Embryonic facial prominence (tissue), 1 donor: Measurements from ENCODE around the gene PRSS22.
A peak's percentile ranks its signal among the peaks of the same experiment; 100 is the strongest.
"Not testable (repeated sequence)": the region's sequence is repeated elsewhere in the genome, so short reads cannot be mapped to it uniquely, and the experiment has no call there.

Source experiments
- DNase-seq: peaks from one replicate; pipeline ENCODE4 v3.0.0-alpha.2; 2016; ENCODE audit errors: extremely low spot score

The PRSS22 gene

GRCh38 chr16:2857451-2858244, at the start of gene PRSS22:
TSS of gene PRSS22 (minus strand) at chr16:2858170. CDS start at chr16:2858104, 66 bp downstream.
- DNase-seq = no peak

DNA sequence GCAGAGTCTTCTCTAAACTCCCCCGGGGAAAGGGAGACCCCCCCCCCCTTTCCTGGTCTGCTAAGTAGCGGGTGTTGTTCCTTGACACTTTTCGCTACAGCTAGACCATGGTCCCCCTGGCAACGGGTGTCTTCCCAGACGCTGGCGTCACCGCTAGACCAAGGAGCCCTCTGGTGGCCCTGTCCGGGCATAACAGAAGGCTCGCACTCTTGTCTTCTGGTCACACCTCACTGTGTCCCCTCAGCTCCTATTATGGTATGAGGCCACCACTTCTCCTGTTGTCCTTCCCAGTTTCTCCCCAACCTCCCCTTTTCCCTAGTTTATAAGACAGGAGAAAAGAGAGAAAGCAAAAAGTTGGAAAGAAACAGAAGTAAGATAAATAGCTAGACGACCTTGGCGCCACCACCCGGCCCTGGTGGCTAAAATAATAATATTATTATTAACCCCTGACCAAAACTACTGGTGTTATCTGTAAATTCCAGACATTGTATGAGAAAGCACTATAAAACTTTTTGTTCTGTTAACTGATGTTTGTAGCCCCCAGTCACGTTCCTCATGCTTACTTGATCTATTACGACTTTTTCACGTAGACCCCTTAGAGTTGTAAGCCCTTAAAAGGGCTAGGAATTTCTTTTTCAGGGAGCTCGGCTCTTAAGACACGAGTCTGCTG, 49.2 kb upstream of the PRSS22 start:
- not testable (repeated sequence) for DNase-seq

DNA sequence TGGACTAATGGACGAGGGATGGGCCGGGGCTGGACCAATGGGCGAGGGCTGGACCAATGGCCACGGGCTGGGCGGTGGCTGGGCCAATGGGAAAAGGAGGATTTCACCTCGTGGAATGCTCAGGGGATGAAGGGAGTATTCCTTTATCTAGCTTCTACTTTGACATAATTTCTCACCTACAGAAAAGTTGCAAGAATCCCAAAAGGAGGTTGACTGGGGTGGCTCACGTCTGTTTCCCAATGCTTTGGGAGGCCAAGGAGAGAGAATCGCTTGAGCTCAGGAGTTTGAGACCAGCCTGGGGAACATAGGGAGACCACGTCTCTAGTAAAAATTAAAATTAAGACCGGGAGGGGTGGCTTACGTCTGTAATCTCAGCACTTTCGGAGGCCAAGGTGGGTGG, 48.0 kb upstream of the PRSS22 start:
- DNase-seq = no peak

GRCh38 chr16:2905241-2905987, 47.4 kb upstream of the PRSS22 start:
- peak; percentile 48 for DNase-seq

DNA sequence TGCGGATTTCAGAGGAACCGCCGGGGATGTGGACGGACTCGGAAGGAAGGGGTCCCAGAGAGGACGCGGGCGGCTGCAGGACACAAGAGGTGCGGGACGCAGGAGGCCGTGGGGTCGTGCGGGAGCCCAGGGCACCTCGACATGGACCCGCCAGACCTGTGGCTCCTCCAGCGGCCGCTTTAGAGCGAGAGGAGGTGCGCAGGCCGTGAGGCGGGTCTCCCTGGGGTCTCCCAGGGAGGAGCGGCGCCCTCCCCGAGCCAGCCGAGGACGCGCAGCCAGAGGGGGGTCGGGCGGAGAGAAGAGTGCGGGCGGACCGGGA, 46.9 kb upstream of the PRSS22 start:
- DNase-seq = no peak

GRCh38 chr16:2904100-2904921, 46.3 kb upstream of the PRSS22 start:
- DNase-seq = peak; percentile 57

DNA sequence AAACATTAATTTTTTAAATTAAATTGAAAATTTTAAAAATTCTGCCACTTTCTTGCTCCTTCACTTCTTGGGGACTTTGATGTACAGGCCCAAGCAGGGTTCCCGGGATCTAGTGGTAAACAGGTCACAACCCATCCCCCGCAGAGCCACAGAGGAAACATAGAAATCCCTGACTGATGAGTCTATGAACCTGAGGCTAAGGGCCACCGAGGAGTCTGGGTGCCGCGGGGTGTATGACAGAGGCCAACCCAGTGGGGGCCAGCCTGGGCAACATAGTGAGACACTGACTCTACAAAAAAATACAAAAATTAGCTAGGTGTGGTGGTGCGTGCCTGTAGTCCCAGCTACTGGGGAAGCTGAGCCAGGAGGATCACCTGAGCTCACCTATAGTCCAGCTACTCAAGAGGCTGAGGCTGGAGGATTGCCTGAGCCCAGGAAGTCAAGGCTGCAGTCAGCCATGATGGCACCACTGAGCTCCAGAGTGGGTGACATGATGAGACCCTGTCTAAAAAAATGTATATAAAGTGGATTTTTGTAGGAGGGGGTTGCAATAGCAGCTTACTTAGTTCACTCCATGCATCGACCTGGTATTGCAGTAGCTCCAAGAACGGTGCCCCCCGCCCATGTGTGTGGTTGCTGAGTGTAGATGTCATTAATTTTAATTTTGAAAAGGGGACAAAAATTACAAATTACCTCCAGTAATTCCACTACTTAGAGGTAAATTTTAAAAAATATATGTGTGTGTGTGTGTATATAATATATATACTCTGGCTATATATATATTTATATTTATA, 44.6 kb upstream of the PRSS22 start:
- DNase-seq = no peak

GRCh38 chr16:2900526-2901075, 42.6 kb upstream of the PRSS22 start:
- no peak for DNase-seq

DNA sequence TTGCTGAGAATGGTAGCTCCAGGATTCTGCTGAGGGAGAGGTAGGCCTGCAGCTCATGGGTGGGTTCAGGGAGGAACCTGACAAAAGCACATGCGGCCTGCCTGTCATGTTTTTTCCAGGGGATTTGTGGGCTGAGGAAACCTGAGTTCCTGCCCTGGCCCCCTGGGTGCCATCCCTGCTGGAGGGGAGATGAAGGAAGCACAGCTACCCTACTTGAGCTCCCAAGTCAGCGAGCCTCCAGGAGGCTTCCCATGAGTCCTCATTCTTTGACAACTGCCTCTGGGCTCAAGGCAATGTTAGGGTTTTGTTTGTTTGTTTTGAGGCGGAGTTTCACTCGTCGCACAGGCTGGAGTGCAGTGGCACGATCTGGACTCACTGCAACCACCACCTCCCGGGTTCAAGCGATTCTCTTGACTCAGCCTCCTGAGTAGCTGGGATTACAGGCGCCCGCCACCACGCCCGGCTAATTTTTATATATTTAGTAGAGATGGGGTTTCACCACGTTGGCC, 41.6 kb upstream of the PRSS22 start:
- no peak for DNase-seq

DNA sequence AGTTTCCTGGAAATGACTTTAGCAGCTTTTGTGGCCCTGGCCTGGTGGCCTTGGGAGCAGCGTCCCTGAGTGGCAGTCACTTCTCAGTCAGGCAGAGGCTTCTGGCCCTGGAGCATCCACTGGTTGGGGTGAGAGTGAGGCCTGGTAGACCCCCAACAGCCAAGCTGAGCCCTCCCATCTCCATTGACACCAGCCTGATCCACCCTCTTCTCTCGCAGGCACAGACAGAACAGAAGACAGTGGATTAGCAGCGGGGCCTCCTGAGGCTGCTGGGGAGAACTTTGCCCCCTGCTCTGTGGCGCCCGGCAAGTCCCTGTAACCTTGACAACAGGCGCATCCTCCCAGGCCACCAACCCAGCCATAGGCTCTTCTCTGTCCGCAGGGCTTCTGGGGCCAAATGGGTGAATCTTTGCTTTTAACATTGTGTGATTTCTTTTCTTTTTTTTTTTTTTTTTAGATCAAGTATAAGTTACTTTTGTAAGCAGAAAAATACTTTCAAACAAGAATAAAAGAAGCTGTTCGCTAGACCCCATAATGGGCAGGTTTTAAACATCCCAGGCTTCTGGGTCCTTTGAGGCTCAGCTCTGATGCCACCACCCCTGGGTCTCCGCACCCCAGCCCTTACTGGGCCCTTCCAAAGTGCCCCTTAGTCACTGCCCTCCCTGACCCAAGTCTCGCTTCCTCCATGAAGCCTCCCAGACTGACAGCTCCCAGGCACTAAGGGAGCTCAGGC, 41.0 kb upstream of the PRSS22 start:
- DNase-seq = no peak

DNA sequence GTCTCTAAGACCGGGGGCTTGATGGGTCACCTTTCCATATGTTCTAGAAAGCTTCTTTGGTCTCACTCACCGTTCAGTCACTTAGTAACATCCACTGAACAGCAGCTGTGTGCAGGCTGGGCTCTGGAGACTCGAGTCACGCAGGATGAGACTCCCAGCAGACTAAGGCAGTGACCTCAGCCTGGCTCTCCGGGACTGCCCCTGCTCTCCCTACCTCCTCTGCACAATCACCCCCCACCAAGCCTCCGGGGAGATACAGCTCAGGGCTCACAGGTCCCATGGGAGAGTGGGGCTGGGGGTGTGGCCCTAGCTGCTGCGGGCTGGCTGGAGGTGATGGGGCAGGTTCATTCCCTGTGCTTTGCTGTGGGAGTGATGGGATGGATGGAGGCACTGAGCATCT, 39.1 kb upstream of the PRSS22 start:
- DNase-seq = no peak

DNA sequence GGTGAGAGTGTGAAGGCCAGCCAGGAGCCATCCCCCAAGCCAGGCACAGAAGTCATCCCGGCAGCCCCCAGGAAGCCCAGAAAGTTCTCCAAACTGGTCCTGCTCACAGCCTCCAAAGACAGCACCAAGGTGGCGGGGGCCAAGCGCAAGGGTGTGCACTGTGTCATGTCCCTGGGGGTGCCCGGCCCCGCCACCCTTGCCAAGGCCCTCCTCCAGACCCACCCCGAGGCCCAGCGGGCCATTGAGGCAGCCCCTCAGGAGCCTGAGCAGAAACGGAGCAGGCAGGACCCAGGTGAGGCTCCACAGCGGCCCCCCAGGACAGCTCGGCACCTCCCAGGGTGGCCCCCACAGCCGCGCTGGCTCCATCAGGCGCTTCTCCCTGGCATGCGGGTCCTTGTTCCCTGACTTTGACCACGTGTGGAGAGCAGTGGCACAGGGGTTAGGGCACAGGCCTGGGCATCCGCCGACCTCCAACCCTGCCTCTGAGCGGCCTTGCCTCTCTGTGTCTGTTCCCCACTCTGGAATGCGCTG, 38.6 kb upstream of the PRSS22 start:
- DNase-seq = no peak

GRCh38 chr16:2895813-2896212, 37.8 kb upstream of the PRSS22 start:
- no peak for DNase-seq

DNA sequence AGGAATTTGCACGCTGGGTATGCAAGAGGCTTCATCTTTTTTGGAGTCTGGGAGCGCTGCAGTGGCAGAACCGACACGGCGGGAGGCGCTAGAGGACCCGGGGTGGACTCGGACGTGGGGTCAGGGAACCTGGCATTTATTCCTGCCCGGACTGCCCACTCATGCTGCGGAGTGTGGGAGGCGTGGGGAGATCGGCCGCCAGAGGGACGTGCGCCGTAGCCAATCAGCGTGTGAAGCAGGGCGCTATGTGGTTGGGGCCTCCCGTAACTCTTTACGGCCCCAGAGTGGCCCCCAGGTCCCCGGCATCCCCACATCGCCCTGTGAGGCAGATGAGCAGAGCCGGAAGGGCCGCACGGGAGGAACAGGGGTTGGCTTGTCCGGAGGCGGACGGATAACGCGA, 36.3 kb upstream of the PRSS22 start:
- no peak for DNase-seq

DNA sequence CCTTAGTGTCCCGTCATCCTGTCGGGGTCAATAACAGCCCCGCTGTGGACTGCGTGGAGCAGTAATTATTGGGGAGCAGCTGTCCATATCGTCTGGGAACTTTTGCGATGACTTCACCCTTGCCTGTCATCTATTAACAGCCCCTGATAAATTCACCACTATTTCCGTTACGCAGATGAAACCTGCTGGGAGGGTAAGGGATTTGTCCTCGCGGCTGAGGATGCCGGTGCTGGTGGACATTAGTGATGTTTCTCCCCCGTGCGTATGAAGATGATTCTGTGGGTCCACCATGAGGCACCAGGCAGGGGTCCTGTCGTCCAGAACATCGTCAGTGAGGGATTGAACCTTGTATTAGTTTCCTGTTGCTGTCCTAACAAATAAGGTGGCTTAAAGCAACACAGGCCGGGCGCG, 26.1 kb upstream of the PRSS22 start:
- DNase-seq = no peak

DNA sequence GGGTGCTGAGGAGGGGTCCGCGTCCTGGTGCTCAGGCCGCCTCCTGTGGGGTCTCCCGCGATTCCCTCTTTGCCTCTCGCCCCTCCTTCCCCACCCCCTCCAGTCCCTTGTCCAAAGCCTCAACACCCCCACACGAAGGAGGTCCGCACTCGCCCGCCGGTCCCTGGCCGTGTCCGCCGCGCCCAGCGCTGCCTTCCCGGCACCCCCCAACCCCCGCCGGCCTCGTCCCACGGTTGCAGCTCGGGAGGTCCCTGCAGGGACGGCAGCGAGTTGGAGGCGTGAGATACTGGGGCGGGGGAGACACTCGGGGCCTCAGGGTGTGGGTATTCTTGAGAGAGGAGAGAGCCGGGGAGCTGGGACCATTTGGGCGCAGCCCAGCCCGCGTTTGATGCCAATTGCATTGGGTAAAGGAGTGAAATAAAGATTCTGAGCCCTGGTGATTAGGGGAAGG, 25.5 kb upstream of the PRSS22 start:
- DNase-seq = no peak

- DNase-seq = peak; percentile 96
Measured at GRCh38 chr16:2882650-2883457, 24.9 kb upstream of the PRSS22 start, which contains the start of gene FLYWCH2. TSS of gene FLYWCH2 (plus strand) at chr16:2883215. CDS start at chr16:2896450, 13,235 bp downstream.
